NCI-H82 treated with DMSO at 0.1 percent for 48 hours (cell line): ENCODE measurements around the gene CCDC197.
A peak's percentile ranks its signal among the peaks of the same experiment; 100 is the strongest.

Source experiments
- DNase-seq: peaks from one replicate; lab custom pipeline; 2025; ENCODE audit not compliant: unreplicated experiment; lab: John Stamatoyannopoulos, UW

The CCDC197 gene

DNA sequence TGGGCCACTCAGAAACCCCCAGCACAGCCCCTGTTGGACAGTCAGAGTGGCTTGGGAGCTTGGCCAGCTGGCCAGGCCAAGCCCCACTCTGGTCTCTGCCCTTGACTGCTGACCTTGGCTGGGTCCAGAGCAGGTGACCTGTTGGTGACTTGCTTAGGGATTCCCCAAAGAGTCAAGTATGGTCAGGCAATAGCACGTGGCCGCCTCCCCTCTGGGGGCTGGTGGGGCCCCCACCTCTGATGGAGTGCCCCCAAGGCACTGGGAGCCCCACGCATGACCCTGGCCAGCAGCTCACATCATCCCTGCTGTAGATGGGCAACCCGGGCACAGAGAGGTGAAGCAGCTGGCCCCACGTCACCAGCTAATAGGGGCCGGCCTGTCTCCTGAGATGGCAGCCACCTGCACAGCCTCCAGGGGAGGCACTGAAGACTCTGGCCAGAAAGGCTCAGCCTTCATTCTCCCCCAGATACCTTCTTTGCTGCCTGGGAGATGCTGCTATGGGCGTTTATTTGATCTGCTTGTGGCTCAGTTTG is 1.8 kb downstream of the CCDC197 start:
- DNase-seq = no peak

DNA sequence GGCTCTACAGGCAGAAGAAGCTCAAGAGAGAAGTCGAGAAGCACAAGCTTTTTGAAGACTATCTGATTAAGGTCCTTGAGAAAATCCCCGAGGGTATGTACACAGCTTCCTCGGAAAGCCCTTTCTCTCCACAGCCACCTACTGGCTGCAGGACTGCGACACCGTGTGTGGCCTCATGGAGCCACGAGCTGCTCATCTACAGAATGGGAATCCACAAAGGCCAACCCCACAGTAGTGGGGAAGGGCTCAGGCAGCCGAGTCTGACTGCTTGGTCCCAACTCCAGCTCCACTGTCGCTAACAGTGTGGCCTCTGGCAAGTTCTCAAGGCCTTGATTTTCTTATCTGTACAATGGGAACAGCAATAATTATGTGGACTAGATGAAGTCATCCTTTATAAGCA is 2.5 kb downstream of the CCDC197 start:
- DNase-seq = no peak

DNA sequence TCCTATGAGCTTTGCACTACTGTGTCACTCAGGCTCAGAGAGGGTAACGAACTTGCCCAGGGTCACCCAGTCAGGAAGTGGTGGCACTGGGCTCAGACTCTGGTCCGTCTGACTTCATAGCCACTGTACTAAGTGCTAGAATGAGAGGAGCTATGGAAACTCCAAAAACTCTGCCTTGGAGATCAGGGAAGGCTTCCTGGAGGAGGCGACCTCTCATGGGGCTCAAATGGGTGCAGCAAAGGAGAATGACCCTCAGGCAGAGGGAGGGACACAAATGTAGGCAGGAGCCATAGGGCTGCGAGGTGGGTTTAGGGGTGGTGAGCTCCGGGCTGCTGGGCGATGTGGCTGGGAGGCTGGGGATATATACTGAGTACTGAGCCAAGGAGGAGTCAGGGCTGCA is 3.2 kb downstream of the CCDC197 start:
- no peak for DNase-seq

DNA sequence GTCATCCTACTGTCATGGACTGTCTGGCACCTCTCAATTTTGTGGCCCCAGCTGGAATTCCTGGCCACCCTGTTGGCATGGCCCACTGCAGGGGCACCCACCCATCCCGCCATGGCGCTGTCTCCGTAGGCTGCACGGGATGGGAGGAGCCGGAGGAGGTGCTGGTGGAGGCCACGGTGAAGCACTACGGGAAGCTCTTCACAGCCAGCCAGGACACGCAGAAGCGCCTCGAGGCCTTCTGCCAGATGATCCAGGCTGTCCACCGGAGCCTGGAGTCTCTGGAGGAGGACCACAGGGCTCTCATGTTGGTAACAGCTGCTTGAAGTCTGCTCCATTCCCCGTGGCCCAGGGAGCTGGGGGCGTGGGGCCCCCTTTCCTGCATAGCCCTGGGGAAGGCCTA is 3.9 kb downstream of the CCDC197 start:
- no peak for DNase-seq

DNA sequence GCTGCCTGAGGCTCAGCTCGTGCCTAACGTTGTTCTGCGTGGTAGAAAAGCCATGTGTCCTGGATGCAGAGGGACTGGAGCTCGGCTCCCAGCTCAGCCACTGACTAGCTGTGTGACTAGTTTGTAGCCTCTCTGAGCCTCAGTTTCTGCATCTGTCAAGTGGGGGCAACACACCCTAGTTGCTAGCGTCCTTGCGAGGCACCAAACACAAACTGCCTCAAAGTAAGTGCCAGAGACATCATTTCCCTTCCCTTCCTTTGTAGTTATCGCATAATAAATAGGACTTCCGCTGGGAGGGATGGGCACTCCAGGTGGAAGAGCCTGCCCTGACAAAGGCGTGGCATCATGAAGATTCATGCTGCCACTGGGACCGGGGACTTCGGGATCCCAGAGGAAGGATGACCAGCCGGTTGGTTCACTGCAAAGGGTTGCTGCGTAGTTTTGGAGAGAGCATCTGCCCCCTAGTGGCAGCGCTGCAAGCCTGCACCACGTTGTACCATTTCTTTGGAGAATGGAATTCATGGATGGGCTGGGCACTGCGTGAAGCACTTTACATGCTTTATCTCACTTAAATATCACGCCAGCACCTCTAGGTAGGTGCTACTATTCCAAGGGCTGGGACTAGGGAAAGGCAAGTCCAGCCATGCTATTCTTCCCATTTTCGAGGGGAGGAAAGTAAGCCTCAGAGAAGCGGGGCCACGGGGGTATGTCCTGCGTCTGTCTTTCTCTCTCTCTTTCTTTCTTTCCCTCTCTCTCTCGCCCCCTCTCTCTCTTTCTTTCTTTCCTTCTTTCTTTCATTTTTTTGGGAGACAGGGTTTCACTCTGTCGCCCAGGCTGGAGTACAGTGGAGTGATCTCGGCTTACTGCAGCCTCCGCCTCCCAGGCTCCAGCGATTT is 4.6 kb downstream of the CCDC197 start:
- peak; percentile 8 for DNase-seq

DNA sequence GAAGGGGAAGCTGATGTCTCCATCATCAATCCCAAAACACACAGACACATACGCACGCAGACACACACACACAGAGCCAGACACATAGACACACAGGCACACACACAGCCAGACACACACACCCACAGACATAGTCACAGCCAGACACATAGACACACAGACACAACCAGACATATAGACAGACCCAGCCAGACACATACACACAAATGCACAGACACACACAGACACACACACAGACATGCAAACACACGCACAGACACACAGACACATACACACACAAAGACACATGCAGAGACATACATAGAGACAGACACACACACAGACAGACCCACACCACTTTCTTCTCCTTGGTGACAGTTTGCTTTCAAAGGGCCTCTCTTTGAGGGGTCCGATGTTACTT is 6.3 kb downstream of the CCDC197 start:
- DNase-seq = no peak

DNA sequence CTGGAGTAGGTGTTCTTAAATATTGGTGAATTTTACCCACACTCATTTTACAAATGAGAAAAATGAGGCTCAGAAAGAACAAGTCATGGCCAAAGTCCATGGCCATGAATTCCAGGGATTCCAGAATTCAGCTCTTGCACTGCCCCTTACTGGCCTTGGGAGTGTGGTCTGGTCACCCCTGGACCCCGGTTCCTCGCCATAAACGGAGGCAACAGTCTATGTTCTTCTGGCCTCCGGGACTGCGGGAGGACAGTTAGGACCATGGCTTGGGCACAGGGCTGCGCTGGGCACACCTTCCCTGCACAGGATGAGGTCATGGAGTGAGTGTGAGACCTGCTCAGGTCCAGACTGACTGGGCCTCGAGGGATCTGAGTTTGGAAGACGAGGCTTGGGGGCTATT is 6.9 kb downstream of the CCDC197 start:
- DNase-seq = no peak

DNA sequence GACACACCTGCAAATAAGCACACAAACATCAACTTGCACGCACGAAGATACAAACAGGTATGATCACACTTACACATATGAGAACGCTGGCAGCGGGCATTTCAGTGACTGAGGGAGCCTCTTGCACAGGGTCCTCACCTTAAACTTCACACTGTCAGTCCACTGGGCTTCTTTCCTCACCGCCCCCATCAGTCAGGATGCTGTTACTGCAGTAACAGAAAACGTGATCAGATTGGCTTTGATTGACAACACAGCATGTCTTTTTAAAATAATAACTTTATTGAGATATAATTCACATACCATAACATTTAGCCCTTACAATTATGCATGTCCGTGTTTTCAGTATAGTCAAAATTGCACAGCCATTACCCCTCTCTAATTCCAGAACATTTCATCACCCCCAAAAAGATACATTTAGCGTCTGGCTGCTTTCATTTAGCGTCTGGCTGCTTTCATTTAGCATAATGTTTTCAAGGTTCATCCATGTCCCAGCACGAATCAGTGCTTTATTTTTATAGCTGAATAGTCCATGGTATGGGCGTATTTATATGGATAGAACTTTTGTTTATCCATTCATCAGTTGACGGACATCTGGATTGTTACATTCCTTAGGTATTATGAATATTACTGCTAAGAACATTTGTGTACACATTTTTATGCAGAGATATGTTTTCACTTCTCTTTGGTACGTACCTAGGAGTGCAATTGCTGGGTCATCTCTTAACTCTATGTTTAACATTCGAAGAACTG is 8.4 kb downstream of the CCDC197 start:
- DNase-seq = no peak

DNA sequence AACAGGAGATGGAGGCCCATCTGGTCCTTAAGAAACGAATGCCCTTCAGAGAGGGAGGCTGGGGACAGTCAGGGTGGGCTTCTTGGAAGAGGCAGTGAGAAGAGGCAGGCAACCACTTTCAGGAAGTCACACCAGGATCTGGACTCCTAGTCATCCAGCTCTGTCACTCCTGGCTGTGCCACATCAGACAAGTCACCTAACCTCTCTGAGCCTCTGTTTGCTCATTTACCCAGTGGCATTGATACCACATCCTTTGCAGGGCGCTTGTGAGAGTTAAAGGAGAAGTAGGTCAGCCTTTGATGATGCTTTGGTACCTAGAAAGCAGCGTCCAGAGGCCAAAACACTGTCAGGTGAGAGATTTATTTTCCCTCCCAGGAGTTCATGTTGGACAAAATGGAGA is 11.1 kb downstream of the CCDC197 start:
- no peak for DNase-seq

DNA sequence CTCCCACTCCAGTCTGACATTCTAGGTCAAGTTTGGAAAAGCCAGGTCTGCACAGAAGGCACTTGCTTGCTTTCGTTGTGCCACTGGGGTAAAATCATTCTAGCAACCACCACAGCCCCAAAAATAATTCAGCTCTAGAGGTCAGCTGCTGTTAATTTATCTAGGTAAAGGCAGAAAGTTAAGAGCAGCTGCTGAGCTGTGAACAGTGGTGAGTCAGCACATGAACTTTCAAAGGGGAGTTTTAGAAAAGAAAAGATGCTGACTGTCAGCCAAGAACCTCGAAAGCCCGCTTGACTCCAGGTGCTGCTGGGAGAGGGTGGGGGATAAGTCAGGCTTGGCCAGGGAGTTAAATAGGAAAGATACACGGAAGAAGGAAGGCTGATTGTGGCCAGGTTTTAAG is 12.7 kb downstream of the CCDC197 start:
- no peak for DNase-seq

DNA sequence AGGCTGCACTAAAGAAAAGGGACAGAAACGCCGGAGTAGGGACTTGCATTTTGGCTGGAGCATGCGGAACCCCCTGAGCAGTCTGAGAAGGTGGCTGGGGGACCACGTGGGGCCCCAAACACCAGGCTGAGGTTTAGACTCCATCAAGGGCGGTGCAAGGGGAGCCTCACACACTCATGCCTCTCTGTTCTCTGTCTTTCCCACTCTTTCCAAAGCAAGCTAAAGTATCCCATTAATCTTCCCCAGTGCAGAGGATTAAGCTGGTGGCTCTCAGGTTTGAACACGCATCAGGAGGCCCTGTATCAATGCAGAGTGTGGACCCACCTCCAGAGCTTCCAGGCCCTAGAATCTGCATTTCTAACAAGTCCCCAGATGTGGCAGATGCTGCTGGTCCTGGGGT is 13.5 kb downstream of the CCDC197 start:
- DNase-seq = no peak

DNA sequence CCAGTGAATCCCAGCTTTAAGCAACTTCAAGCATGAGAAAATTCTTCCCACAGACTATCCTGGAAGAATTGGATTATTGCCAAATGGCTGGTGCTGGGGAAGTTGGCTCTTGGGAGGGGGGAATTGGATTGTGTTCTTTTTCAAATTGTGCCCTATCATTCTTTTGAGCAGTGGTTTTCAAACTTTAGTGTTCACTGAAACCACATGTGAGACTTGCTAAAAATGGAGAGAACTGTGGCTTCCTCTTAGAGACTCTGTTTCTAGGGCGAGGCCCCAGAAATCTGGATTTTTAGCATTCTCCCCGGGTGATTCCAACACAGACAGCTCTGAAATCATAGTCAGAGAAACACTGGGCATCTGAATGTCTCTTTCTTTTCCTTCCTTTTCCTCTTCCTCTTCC is 14.7 kb downstream of the CCDC197 start:
- DNase-seq = no peak

DNA sequence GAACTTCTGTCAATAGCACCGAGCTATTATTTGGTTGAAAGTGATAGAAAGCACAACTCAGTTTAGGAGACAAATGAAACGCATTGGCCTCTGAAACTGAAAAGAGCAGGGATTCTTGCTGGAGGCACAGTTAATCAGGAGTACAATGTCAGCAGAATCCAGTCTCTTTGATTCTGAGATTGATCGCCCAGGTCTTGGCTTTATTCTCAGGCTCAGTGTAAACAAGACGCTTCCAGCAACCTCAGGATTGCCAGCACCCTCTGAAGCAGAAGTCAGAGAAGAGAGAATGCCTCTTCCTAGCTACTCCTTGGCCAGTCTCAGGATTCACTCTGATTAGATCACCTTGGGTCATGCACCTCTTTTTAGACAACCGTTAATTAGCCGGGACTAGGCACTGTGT is 17.3 kb downstream of the CCDC197 start:
- no peak for DNase-seq

DNA sequence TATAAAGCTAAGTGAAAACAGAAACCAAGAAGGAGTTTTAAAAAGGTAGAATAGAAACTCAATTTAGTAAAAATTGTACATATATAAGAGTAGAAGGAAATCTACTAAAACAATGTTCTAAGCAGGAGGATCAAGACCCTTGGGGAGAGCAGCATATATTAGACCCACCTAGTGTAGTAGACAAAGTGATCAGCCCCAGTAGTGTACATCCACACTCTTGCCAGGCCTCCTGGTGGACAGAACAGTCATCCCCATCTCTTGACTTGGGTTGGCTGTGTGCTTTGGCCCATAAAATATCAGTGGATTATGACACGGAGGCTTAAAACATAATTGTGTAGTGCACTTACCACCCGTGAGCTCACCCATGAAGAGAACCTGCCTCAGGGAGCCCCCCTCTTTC is 18.1 kb downstream of the CCDC197 start:
- DNase-seq = no peak

DNA sequence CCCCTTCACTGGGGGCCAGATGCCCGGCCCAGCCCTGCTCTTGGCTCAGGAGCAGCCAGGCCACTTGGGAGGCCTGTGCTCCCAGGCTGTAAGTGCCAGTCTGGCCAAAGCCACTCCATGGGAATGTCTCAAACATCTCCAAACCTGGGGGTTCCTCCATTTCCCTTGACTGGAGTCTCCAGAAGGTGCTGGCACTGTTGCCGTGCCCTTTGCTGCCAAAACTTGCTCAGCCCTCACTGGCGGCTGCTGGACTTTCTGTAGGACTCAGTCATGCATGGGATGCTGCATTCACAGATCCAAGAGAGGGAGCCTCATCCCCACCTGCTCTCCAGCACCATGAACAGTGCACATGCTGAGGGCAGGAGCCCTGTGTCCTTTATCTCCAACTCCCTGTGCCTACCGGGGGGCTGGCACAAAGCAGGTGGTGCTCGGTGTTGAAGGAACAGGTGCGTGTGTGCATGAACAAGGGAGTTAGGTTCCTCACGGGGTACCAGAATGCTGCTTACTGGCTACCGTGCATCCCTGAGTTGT is 19.4 kb downstream of the CCDC197 start:
- DNase-seq = no peak

DNA sequence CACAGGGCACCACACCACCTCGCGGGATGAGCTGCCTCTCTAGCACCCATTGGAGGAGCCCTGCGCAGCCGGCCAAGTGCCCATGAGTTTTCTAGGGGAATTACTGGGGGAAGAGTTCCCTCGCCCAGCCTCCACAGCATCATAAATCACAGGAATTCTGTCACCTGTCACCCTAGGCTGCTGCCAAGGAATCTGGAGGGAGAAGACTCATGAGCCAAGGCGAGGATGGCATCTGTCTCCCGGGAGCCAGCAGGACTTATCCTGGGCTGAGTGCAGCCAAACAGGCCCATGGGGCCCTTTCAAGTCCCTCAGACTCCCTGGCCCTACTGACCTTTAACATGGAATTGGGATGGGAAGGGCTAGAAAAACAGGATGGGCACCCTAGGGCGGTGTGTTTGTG is 21.2 kb downstream of the CCDC197 start:
- DNase-seq = no peak

DNA sequence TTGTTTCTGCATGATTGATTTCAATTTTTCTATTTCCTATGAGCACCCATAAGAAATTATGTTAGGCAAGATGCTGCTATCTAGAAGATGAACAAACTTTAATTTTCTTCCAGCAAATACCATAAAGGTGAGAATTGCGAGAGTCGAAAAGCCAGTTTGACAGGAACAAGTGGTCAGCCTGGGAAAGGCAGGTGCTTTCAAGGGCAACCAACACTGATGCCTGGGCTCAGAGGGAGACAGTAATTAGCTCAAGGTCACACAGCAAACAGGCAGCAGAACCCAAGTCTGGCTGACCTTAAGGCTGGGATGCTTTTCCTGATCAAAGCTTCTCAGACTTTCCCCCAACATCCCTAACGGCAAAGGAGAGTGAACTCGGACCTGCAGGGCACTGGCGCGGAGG is 22.2 kb downstream of the CCDC197 start:
- DNase-seq = no peak

DNA sequence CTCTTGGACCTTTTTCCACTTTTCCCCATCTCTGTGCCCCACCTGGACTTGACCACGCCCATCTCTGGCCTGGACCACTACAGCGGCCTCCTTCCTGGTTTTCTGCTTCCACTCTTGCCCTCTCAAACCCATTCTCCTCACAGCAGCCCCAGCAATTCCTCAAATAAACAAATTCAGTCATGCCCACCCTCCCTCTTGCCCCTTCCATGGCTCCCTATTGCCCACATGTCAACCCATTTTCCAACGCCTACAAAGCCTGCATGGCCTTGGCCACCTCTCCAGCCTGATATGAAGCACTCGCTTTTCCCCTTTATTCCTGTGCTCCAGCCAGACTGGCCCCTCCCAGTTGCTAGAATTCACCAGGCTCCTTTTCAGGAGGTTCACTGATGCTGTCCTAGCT is 23.2 kb downstream of the CCDC197 start:
- no peak for DNase-seq

DNA sequence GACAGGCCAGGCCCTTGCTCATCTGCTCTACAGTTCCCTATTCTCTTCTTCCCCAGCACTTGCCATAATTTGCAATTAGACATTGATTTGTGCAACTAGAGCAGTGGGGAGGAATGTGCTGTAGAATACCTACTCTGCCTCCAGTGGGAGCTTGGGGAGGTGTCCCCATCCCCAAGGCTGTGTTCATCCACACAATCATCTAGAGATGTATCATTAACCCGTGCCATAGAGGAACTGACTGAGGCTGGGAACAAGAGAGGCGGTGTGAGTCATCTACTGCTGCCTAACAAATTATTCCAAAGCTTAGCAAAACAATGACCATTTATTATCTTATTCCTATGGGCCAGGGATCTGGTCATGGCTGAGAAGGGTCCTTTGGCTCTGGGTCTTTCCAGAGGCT is 23.9 kb downstream of the CCDC197 start:
- no peak for DNase-seq

DNA sequence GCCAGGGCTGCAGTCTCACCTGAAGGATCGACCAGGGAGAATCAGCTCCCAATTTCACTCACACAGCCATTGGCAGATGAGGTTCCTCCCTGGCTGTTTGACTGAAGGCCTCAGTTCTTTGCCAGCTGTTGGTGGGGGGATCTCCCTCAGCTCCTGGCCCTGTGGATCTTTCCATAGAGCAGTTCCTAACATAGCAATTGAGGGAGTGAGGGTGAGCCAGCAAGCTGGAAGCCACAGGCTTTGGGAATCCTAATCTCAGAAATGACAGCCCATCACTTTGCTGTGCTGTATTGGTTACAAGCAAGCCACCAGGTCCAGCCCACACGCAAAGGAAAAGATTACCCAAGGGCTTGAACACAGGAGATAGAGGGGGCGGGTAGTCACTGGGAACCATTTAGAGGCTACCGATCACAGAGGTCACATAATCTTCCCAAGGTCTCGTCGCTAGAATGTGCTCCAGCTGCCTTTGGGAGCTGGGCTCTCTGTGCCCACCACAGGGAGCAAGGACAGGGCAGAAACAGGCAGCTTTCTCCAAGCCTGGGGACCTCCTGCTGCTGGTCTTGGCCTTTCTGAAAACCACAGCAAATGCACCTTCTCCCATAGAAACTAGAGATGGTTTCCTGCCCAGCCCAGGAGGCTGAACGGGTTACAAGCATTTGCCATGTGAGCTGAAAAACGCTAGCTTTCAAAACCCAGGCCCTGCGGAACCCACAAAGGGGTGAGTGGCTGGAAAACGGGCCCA is 24.5 kb downstream of the CCDC197 start:
- DNase-seq = no peak
